Fibroblast of the aortic adventitia (primary cell): Measurements from ENCODE around the gene PDS5B. TPM values are rescaled to one million over a fixed set of nuclear protein-coding genes. Genes with fewer than 3 reads are reported as not detected.
"Not testable (repeated sequence)": the region's sequence is repeated elsewhere in the genome, so short reads cannot be mapped to it uniquely, and the experiment has no call there.

Experiments used
- DNase-seq: peaks from one replicate; pipeline ENCODE4 v3.0.0-alpha.2; 2010; ENCODE audit warnings: low read depth
- H3K4me3 ChIP-seq: 2 replicates; pipeline ENCODE4 v1.5.1; 2011; ENCODE audit warnings: low read depth, mild to moderate bottlenecking, control low read depth, low read length, moderate library complexity
- total RNA-seq: library from RNA; depleted of rRNA; stranded (reverse); fragments of >200 nt; gene quantifications from 2 replicates; pipeline ENCODE4 v1.2.3, GENCODE V29; 2012; ENCODE audit warnings: low replicate concordance
- TF ChIP-seq, protein P1 (sequence below): IDR thresholded peaks from 2 replicates; pipeline ENCODE4 v1.5.1; 2011; ENCODE audit warnings: mild to moderate bottlenecking, low read length, control low read depth, inconsistent platforms; ENCODE audit not compliant: insufficient read depth

The PDS5B gene
- total RNA-seq, 1 donor = 46.5 TPM

DNA sequence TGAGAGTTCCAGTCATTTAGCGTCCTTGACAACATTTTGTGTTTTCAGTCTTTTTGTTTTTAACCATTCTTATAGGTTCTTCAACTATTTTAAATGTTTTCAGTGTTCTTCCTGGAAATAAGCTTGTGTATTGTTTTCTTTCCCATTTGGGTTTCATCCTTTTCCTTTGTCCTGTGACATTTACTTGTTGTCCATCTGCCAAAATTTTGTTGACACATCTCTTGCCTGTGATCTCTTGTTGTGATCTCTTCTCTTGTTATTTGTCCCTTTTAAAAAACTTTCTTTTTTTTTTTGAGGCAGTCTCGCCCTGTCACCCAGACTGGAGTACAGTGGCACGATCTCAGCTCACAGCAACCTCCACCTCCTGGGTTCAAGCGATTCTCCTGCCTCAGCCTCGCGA lies 96.5 kb downstream of the PDS5B start:
- H3K4me3 ChIP-seq = no peak overlapping the region
- TF ChIP-seq, protein P1, sequence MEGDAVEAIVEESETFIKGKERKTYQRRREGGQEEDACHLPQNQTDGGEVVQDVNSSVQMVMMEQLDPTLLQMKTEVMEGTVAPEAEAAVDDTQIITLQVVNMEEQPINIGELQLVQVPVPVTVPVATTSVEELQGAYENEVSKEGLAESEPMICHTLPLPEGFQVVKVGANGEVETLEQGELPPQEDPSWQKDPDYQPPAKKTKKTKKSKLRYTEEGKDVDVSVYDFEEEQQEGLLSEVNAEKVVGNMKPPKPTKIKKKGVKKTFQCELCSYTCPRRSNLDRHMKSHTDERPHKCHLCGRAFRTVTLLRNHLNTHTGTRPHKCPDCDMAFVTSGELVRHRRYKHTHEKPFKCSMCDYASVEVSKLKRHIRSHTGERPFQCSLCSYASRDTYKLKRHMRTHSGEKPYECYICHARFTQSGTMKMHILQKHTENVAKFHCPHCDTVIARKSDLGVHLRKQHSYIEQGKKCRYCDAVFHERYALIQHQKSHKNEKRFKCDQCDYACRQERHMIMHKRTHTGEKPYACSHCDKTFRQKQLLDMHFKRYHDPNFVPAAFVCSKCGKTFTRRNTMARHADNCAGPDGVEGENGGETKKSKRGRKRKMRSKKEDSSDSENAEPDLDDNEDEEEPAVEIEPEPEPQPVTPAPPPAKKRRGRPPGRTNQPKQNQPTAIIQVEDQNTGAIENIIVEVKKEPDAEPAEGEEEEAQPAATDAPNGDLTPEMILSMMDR = no peak
- no peak for DNase-seq

DNA sequence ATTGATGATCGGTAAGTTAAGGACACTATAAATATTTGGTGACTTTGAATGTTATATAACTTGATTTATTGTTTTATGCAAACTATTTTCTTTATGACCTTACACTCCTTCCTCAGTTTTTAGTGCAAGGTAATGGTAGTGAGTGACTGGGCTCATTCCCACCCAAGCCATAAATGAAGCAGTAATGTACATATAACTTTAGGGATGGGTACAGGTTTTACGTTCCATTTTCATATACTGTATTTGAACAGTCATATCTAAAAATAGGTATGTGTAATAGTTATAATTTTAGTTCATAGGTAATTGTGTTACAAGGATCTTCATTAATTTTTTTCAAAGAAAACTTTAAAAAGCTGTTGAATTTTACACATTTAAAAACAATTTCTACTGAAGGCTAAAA lies 101.0 kb downstream of the PDS5B start:
- no peak for DNase-seq
- TF ChIP-seq, protein P1 = no peak

DNA sequence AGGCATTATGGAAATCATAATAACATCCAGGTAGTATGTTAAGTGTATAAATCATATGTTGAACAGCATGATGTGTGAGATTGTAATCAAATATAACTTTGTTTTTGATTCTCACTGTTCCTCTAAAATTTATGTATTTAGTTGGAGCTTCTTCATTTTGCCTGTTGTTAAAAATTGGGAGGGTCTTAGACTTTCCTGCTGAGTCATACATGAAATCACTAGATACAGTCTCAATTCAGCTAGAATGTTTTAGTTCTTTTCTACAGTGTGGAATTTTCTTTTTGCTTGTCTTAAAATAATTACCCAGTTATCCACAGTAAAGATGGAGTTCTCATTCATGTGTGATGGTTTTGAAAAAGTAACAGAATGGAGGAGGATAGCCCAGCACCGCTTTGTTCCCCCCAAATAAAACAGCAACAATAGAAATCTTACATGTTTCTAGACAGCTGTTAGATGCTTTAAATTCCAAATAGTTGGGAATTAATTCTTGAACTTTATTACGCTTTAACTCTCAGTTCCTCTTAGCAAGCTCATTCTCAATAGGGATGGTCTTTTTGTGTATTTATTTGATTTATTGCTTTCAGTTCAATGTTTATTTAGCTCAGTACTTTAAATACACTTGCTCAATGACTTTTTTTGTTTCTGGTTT lies 109.5 kb downstream of the PDS5B start:
- TF ChIP-seq, protein P1 = no peak
- H3K4me3 ChIP-seq = no peak overlapping the region
- peak; percentile 5 for DNase-seq

More for the DNA sequence above, 101.0 kb downstream of the PDS5B start:
- H3K4me3 ChIP-seq = no peak overlapping the region

DNA sequence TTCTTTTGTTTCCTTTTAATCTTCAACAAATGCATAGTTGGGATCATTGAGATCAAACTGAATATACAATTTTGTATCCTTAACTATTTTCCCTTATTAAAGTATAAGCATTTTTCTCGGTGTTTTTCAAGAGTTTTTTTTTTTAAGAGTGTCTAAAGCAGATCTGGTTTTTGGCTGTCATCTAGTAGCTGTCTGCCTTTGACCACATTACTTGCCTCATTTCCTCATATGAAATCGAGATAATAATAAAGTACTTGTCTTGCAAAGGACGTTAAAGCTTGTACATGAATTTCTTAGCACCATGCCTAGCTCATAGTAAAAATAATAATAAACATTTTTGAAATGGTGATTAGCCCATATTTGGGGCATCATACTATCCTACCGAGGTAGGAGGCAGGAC lies 121.2 kb downstream of the PDS5B start:
- H3K4me3 ChIP-seq = no peak overlapping the region
- TF ChIP-seq, protein P1 = no peak
- no peak for DNase-seq

DNA sequence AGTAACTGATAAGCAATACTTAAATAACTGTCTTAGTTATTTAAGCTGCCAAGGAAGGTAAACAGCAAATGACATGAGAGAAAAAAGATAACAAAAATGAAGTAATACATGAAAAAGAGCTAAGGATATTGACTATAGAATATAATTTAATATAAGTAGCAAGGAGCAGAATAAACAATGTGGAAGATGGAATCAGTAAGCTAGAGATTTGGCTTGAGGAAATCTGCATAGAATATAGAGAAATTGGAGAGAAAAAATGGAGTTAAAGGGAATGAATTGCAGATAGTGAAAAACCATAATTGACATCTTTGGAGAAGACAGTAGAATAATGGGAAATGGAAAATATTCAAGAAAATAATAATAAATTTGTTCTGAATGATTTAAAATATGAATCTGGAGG lies 127.1 kb downstream of the PDS5B start:
- no peak overlapping the region for H3K4me3 ChIP-seq
- DNase-seq = no peak
- TF ChIP-seq, protein P1 = no peak

DNA sequence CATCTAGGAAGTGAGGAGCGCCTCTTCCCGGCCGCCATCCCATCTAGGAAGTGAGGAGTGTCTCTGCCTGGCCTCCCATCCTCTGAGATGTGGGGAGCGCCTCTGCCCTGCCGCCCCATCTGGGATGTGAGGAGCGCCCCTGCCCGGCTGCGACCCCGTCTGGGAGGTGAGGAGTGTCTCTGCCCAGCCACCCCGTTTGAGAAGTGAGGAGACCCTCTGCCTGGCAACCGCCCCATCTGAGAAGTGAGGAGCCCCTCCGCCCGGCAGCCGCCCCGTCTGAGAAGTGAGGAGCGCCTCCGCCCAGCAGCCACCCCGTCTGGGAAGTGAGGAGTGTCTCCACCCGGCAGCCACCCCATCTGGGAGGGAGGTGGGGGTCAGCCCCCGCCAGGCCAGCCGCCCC lies 129.9 kb downstream of the PDS5B start:
- H3K4me3 ChIP-seq, DNase-seq: not testable (repeated sequence)

DNA sequence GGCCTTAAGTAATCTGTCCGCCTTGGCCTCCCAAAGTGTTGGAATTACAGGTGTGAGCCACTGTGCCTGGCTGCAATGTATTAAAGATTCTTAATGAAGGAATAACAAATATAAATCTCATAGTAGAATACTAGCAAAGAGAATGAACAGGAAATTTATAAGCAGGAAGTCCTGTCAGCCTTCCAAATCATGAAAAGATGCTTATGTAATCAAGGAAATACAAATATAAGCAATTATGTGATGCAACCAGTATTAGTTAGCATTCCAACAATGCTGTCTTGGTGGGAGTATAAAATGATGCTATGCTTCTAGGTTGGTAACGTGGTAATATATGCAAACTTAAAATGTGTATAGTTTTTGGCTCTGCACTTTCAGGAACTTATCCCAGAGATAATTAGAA lies 133.8 kb downstream of the PDS5B start:
- DNase-seq = no peak
- TF ChIP-seq, protein P1 = no peak
- no peak overlapping the region for H3K4me3 ChIP-seq

DNA sequence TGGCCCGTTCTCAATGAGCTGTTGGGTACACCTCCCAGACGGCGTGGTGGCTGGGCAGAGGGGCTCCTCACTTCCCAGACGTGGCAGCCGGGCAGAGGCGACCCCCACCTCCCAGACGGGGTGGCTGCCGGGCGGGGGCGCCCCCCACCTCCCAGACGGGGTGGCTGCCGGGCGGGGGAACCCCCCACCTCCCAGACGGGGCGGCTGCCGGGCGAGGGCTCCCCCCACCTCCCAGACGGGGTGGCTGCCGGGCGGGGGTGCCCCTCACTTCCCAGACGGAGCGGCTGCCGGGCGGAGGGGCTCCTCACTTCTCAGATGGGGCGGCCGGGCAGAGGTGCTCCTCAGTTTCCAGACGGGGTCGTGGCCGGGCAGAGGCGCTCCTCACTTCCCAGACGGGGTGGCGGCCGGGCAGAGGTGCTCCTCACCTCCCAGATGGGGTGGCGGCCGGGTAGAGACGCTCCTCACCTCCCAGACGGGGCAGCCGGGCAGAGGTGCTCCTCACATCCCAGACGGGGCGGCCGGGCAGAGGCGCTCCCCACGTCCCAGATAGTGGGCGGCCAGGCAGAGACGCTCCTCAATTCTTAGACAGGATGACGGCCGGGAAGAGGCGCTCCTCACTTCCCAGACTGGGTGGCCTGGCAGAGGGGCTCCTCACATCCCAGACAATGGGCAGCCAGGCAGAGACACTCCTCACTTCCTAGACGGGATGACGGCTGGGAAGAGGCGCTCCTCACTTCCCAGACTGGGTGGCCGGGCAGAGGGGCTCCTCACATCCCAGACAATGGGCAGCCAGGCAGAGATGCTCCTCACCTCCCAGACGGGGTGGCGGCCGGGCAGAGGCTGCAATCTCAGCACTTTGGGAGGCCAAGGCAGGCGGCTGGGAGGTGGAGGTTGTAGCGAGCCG lies 135.1 kb downstream of the PDS5B start:
- H3K4me3 ChIP-seq, DNase-seq: not testable (repeated sequence)
